Measurements from ENCODE around the gene DCAF12. TPM values are rescaled to one million over a fixed set of nuclear protein-coding genes. Genes with fewer than 3 reads are reported as not detected.

DCAF12 gene
- total and polyA plus RNA-seq, 2 of the 13 experiments (the other 11 are each of a cell fraction or from before 2014, with no cell fraction given), result 26.8 to 37.4 TPM

DNA sequence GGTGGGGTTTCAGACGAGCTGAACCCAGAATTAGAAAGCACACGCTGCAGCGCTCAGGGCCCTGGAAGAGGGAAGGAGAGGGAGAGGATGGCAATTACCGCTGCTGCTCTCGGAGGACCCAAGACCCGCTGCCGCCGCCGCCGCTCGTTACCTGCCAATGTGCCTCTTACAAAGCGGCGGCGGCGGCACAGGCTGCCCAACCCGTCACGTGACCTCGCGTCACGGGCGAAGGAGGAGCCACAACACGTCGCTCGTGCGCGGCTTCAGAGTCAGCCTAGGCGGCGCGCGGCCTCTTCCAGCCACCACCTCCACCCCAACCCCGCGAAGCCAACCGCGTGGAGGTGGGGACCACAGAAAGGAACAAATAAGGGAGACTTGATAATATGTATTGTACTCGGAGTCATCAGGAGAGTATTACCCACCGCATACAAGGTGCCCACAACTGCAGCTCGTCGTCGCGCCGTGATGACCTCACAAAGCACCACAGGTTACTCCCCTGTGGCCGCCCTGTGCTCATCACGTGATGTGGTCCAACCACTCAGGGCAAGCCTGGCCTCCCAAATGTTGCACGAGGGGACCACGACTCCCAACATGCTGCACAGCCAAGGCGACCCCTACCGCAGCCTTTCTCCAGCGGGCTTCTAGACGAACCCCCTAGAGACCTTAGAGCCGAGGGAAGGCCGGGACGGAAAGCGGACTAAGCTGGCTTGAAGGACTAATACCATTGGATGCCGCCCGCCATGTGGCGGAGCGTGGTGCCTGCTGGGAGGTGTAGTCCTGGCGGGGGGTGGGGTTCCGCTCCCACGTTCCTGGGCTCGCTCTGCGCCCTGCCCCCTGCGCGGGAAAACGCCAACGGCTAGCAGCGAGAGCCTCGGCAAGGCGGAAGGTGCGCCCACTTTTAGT is 77.5 kb downstream of the DCAF12 start, which contains the start of gene UBAP2 (continued):
- TF ChIP-seq, protein P1, sequence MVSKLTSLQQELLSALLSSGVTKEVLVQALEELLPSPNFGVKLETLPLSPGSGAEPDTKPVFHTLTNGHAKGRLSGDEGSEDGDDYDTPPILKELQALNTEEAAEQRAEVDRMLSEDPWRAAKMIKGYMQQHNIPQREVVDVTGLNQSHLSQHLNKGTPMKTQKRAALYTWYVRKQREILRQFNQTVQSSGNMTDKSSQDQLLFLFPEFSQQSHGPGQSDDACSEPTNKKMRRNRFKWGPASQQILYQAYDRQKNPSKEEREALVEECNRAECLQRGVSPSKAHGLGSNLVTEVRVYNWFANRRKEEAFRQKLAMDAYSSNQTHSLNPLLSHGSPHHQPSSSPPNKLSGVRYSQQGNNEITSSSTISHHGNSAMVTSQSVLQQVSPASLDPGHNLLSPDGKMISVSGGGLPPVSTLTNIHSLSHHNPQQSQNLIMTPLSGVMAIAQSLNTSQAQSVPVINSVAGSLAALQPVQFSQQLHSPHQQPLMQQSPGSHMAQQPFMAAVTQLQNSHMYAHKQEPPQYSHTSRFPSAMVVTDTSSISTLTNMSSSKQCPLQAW (CRISPR knock-in tag; IDR thresholded peaks at IDR 0.05), result no peak
- TF ChIP-seq SMYD3 (CRISPR knock-in tag; IDR thresholded peaks at IDR 0.05), result peak; percentile 71; the same call in 1 of the 2 replicates
- peak; percentile 74; the same call in 1 of the 2 replicates for TF ChIP-seq FOXM1 (CRISPR knock-in tag; IDR thresholded peaks at IDR 0.05)
- peak; percentile 65 for TF ChIP-seq MAZ (IDR thresholded peaks at IDR 0.05; ENCODE audit: borderline replicate concordance, low read depth, low read length)
- TF ChIP-seq MAZ (CRISPR knock-in tag; IDR thresholded peaks at IDR 0.05; ENCODE audit: low read depth), result no peak; the same call in 1 of the 2 replicates
- TF ChIP-seq KDM2A (CRISPR knock-in tag; IDR thresholded peaks at IDR 0.05; ENCODE audit: borderline replicate concordance, low read depth), result peak; percentile 72
- no peak for TF ChIP-seq STAG1 (CRISPR knock-in tag; IDR thresholded peaks at IDR 0.05)
- TF ChIP-seq FOXO1 (CRISPR knock-in tag; IDR thresholded peaks at IDR 0.05), result peak; percentile 57
- peak; percentile 95 for TF ChIP-seq GATAD1 (CRISPR knock-in tag; IDR thresholded peaks at IDR 0.05)
- no peak; the same call in 1 of the 2 replicates for TF ChIP-seq ZMYM2 (CRISPR knock-in tag; IDR thresholded peaks at IDR 0.05)
- peak; percentile 60; the same call in 1 of the 2 replicates for TF ChIP-seq ZNF337 (CRISPR knock-in tag; IDR thresholded peaks at IDR 0.05; ENCODE audit: borderline replicate concordance, low read depth)
- no peak; the same call in 1 of the 2 replicates for TF ChIP-seq SOX5 (CRISPR knock-in tag; IDR thresholded peaks at IDR 0.05; ENCODE audit: borderline replicate concordance)
- TF ChIP-seq HDAC2 (CRISPR knock-in tag; IDR thresholded peaks at IDR 0.05), result peak; percentile 50
- no peak for TF ChIP-seq ZNF335 (CRISPR knock-in tag; IDR thresholded peaks at IDR 0.05)
- peak; percentile 38; the same call in 1 of the 2 replicates for TF ChIP-seq ZBTB7A (CRISPR knock-in tag; IDR thresholded peaks at IDR 0.05)
- TF ChIP-seq ZFY (CRISPR knock-in tag; IDR thresholded peaks at IDR 0.05), result peak; percentile 92
- no peak for TF ChIP-seq ZNF850 (CRISPR knock-in tag; conservative IDR thresholded peaks at IDR 0.05)
- TF ChIP-seq, protein P2, sequence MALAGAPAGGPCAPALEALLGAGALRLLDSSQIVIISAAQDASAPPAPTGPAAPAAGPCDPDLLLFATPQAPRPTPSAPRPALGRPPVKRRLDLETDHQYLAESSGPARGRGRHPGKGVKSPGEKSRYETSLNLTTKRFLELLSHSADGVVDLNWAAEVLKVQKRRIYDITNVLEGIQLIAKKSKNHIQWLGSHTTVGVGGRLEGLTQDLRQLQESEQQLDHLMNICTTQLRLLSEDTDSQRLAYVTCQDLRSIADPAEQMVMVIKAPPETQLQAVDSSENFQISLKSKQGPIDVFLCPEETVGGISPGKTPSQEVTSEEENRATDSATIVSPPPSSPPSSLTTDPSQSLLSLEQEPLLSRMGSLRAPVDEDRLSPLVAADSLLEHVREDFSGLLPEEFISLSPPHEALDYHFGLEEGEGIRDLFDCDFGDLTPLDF (CRISPR knock-in tag; IDR thresholded peaks at IDR 0.05), result peak; percentile 99
- no peak for TF ChIP-seq ZNF7 (CRISPR knock-in tag; IDR thresholded peaks at IDR 0.05)
- no peak; the same call in 1 of the 2 replicates for TF ChIP-seq ZNF775 (CRISPR knock-in tag; IDR thresholded peaks at IDR 0.05; ENCODE audit: borderline replicate concordance)
- TF ChIP-seq, protein P3, sequence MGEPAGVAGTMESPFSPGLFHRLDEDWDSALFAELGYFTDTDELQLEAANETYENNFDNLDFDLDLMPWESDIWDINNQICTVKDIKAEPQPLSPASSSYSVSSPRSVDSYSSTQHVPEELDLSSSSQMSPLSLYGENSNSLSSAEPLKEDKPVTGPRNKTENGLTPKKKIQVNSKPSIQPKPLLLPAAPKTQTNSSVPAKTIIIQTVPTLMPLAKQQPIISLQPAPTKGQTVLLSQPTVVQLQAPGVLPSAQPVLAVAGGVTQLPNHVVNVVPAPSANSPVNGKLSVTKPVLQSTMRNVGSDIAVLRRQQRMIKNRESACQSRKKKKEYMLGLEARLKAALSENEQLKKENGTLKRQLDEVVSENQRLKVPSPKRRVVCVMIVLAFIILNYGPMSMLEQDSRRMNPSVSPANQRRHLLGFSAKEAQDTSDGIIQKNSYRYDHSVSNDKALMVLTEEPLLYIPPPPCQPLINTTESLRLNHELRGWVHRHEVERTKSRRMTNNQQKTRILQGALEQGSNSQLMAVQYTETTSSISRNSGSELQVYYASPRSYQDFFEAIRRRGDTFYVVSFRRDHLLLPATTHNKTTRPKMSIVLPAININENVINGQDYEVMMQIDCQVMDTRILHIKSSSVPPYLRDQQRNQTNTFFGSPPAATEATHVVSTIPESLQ (CRISPR knock-in tag; conservative IDR thresholded peaks at IDR 0.05), result no peak; the same call in 1 of the 2 replicates
- TF ChIP-seq, protein P4, sequence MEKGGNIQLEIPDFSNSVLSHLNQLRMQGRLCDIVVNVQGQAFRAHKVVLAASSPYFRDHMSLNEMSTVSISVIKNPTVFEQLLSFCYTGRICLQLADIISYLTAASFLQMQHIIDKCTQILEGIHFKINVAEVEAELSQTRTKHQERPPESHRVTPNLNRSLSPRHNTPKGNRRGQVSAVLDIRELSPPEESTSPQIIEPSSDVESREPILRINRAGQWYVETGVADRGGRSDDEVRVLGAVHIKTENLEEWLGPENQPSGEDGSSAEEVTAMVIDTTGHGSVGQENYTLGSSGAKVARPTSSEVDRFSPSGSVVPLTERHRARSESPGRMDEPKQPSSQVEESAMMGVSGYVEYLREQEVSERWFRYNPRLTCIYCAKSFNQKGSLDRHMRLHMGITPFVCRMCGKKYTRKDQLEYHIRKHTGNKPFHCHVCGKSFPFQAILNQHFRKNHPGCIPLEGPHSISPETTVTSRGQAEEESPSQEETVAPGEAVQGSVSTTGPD (CRISPR knock-in tag; IDR thresholded peaks at IDR 0.05), result no peak
- TF ChIP-seq ZBTB1 (CRISPR knock-in tag; IDR thresholded peaks at IDR 0.05; ENCODE audit: borderline replicate concordance), result no peak
